ENCODE results near the gene ADGRV1.

DNA sequence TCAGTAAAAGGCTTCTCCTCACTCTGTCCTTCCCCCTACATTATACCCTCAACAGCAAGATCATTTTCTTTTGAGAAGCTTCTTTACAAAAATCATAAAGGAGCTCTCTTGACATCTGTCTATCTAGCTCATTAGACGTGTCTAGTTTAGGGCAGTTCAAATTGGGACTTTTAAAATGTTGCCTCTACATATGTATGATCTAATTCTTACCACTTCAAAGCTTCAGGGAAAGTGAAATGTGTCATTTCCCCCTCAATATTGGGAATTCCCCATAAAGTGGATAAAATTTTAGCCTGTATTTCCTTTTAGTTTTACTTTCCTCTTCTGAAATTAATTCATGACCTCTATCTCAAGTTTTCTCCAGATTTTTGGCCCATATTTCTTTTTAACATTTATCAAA lies 500.8 kb downstream of the ADGRV1 start:
- no peak for TF ChIP-seq TAF1 (IDR thresholded peaks at IDR 0.05; ENCODE audit: borderline replicate concordance, insufficient read depth, low read length)
- TF ChIP-seq SIN3A (IDR thresholded peaks at IDR 0.05; ENCODE audit: borderline replicate concordance, insufficient read depth, low read length): no peak
- no peak for TF ChIP-seq REST (IDR thresholded peaks at IDR 0.05; ENCODE audit: insufficient read depth in 1 of 2, low read depth in 2 of 2, low read length in 2 of 2)

Data from PFSK-1 (cell line).